ENCODE measurements around the gene WDR35.

WDR35 gene

GRCh38 chr2:20012032-20012281 is 22.1 kb upstream of the WDR35 start:
- no peak for DNase-seq (ENCODE audit: low read depth, low spot score)
- peak overlapping the region; percentile 38 for H3K4me3 ChIP-seq (ENCODE audit: low read depth, low read length)
- TF ChIP-seq, protein P1, sequence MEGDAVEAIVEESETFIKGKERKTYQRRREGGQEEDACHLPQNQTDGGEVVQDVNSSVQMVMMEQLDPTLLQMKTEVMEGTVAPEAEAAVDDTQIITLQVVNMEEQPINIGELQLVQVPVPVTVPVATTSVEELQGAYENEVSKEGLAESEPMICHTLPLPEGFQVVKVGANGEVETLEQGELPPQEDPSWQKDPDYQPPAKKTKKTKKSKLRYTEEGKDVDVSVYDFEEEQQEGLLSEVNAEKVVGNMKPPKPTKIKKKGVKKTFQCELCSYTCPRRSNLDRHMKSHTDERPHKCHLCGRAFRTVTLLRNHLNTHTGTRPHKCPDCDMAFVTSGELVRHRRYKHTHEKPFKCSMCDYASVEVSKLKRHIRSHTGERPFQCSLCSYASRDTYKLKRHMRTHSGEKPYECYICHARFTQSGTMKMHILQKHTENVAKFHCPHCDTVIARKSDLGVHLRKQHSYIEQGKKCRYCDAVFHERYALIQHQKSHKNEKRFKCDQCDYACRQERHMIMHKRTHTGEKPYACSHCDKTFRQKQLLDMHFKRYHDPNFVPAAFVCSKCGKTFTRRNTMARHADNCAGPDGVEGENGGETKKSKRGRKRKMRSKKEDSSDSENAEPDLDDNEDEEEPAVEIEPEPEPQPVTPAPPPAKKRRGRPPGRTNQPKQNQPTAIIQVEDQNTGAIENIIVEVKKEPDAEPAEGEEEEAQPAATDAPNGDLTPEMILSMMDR (IDR thresholded peaks at IDR 0.05; ENCODE audit: low read depth, low read length), result no peak
- in situ Hi-C loops (cut with HindIII; ENCODE audit: low sequenced_read_pairs), result no loop called here

DNA sequence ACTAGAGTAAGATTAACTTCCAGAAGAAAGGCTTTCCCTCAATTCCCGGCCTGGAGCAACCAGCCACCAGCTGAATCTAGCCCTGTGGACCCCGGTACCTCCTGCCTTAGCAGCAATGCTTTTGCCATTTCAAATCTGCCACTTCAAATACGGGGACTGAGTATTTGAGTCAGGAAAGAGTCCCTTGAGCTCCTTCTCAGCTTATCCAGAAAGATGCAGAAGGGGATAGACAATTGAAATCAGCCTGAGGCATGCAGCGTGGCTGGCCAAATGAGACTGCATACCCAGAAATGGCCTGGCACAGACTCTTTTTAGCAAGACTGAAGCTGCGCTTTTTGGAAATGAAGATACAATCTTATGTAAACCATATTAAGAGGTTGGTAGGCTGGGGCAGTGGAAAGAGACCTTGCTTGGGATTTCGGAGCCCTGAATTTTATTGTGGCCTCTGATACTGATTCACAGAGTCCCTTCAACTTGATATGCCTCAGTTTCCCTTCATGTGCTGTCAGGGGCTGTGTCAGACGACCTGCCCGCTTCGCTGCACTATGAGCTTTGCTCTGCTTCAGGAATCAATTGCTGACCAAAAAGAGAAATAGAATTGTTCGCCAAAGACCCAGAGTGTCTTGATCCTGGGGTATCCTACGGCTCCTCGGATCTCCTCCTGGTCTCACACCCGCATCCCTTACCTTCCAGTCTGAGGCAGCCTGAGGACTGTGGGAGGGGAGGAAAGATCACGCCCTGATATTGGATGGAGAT is 21.5 kb upstream of the WDR35 start:
- H3K4me3 ChIP-seq (ENCODE audit: low read depth, low read length), result no peak overlapping the region
- no peak for DNase-seq (ENCODE audit: low read depth, low spot score)
- in situ Hi-C loops (cut with HindIII; ENCODE audit: low sequenced_read_pairs), result no loop called here
- TF ChIP-seq, protein P1 (IDR thresholded peaks at IDR 0.05; ENCODE audit: low read depth, low read length), result no peak

- TF ChIP-seq, protein P1 (IDR thresholded peaks at IDR 0.05; ENCODE audit: low read depth, low read length), result no peak
- in situ Hi-C loops (cut with HindIII; ENCODE audit: low sequenced_read_pairs), result no loop called here
- no peak overlapping the region for H3K4me3 ChIP-seq (ENCODE audit: low read depth, low read length)
- DNase-seq (ENCODE audit: low read depth, low spot score), result no peak
Observed at GRCh38 chr2:20008703-20009102, 18.8 kb upstream of the WDR35 start.

DNA sequence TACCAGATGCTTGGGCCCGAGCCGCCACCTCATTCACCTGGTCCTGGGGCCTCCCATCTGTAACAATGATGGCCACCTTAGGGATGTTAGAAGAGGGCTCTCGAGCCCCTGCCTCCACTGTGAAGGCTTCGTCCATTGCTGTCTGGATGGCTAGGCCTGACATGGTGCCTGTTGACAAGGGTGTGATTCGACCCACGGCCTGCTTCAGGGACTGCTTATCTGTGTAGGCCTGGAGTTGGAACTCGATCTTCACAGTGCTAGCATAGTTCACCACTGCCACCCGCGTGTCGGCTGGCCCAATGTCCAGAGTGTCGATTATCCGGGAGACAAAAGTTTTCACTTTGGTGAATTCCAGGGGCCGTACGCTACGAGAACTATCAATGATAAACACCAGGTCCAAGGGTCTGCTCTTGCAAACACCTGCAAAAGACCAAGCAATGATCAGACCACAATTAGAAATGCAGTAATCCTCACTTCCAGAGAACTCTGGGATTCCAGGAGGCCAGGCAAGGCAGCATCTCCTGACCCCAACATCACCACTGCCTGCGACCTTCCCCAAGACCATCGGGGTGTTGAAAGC is 16.1 kb upstream of the WDR35 start:
- TF ChIP-seq, protein P1 (IDR thresholded peaks at IDR 0.05; ENCODE audit: low read depth, low read length), result no peak
- H3K4me3 ChIP-seq (ENCODE audit: low read depth, low read length), result no peak overlapping the region
- in situ Hi-C loops (cut with HindIII; ENCODE audit: low sequenced_read_pairs), result no loop called here
- no peak for DNase-seq (ENCODE audit: low read depth, low spot score)

GRCh38 chr2:20005067-20005627 is 15.2 kb upstream of the WDR35 start:
- TF ChIP-seq, protein P1 (IDR thresholded peaks at IDR 0.05; ENCODE audit: low read depth, low read length), result no peak
- in situ Hi-C loops (cut with HindIII; ENCODE audit: low sequenced_read_pairs), result no loop called here
- DNase-seq (ENCODE audit: low read depth, low spot score), result no peak
- H3K4me3 ChIP-seq (ENCODE audit: low read depth, low read length), result no peak overlapping the region

DNA sequence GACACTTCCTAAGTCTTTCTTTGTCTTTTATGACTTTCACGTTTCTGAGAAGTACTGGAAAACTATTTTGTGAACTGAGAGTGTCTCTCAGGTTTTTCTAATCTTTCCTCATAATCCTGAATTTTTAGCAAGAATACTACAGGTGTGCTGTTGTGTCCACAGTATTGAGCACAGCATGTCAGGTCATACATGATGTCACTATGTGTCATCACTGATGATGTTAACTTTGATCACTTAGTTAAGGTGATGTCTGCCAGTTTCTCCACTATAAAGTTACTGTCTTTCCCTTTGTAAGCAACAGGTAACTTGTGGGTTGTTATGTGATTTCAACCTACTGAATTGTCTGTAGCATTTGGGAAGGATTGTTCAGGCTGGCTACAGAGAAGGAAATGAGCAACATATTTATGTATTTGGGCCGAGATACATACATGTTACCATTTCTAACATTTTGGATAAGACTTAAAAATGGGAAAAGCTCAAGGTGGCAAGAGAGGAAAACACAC is 11.5 kb upstream of the WDR35 start:
- DNase-seq (ENCODE audit: low read depth, low spot score), result no peak
- H3K4me3 ChIP-seq (ENCODE audit: low read depth, low read length), result no peak overlapping the region
- in situ Hi-C loops (cut with HindIII; ENCODE audit: low sequenced_read_pairs), result no loop called here
- TF ChIP-seq, protein P1 (IDR thresholded peaks at IDR 0.05; ENCODE audit: low read depth, low read length), result no peak
